MM.1S (cell line): Measurements from ENCODE around the gene ADAMTS17.

Experiments used
- CTCF ChIP-seq: fragments of 300-600 bp; sonication (generic); IDR thresholded peaks from 2 replicates; pipeline ENCODE4 v1.5.1; 2016; ENCODE audit warnings: antibody characterized with exemption, low read length, mixed read lengths
- EZH2 ChIP-seq: fragments of 300-600 bp; sonication (generic); optimal IDR thresholded peaks from 2 replicates; pipeline ENCODE3; 2017; ENCODE audit warnings: low read depth, mild to moderate bottlenecking, antibody characterized with exemption, low read length, mixed read lengths
- EZH2phosphoT487 ChIP-seq: fragments of 300-600 bp; sonication (generic); IDR thresholded peaks from 2 replicates; pipeline ENCODE4 v1.6.1; 2018; ENCODE audit warnings: antibody characterized with exemption, low read length

GRCh38 chr15:100050877-100051786 is 290.6 kb downstream of the ADAMTS17 start:
- TF ChIP-seq CTCF (no peak), EZH2phosphoT487 (no peak), EZH2 (no peak)
